Measurements from ENCODE around the gene PPM1G.

- TF ChIP-seq CTCF (optimal IDR thresholded peaks at IDR 0.05 in 1 of 3, IDR thresholded peaks at IDR 0.05 in 1 of 3, conservative IDR thresholded peaks at IDR 0.05 in 1 of 3; ENCODE audit: extremely low read depth in 1 of 3, insufficient read depth in 2 of 3, low read length in 3 of 3) (no peak), EZH2 (IDR thresholded peaks at IDR 0.05; ENCODE audit: low read length) (no peak)
Measured at GRCh38 chr2:27380626-27381545, 28.5 kb downstream of the PPM1G start, which contains the start of gene ZNF513.

All from keratinocyte (primary cell).